GM12878 (cell line): ENCODE results near the gene ADCY9. TPM values are rescaled to one million over a fixed set of nuclear protein-coding genes. Genes with fewer than 3 reads are reported as not detected.

Source experiments
- ATAC-seq: fragments of 200-7000 bp; cut with Tn5 transposase; 3 replicates; pipeline ENCODE4 v1.9.1; 2020; ENCODE audit warnings: mild to moderate bottlenecking, moderate library complexity
- BruUV-seq: library from RNA; stranded (reverse); fragments of 400-500 nt; replicated peaks from 2 replicates; lab custom pipeline; 2021; lab: Mats Ljungman, UMichigan
- CTCF ChIA-PET: fragments of 300-600 bp; sonication (Branson Sonifier 250); formaldehyde crosslinking; extraction: SDS; loops from one replicate; lab custom pipeline; 2021; ENCODE audit warnings: inconsistent platforms; lab: Yijun Ruan, JAX
- POLR2A ChIA-PET: fragments of 350-600 bp; formaldehyde crosslinking; extraction: SDS; loops from one replicate; lab custom pipeline; 2021; ENCODE audit warnings: inconsistent platforms; lab: Charles Lee
- RAD21 ChIA-PET: fragments of 300-600 bp; sonication (Branson Sonifier 250); formaldehyde crosslinking; loops from one replicate; lab custom pipeline; 2023; ENCODE audit warnings: antibody characterized with exemption; ENCODE audit not compliant: unreplicated experiment; lab: Charles Lee
- SMC1A ChIA-PET: fragments of 300-600 bp; sonication (Branson Sonifier 250); formaldehyde crosslinking; loops from one replicate; lab custom pipeline; 2023; ENCODE audit not compliant: unreplicated experiment, uncharacterized antibody; lab: Charles Lee
- DNase-seq: peaks from one replicate; pipeline ENCODE4 v3.0.0-alpha.2; 2011; ENCODE audit warnings: low read depth, low spot score
- FAIRE-seq: peaks from 3 replicates; lab custom pipeline; 2011; peaks lifted over from hg19 to GRCh38; lab: Jason Lieb, UNC
- H2AFZ ChIP-seq: 2 replicates; pipeline ENCODE4 v1.6.0; 2011; ENCODE audit warnings: low read depth, low read length, control low read depth; ENCODE audit not compliant: control insufficient read depth
- H3K27ac ChIP-seq: 2 replicates; pipeline ENCODE4 v1.5.1; 2011; ENCODE audit warnings: control low read depth; ENCODE audit not compliant: control insufficient read depth, insufficient read depth
- H3K27me3 ChIP-seq, 2 experiments: replicated peaks in 1 of 2; 2 replicates each; pipeline versions ENCODE4 v1.6.0 to v1.6.1; 2011; ENCODE audit warnings: low read length in 1 of 2; ENCODE audit not compliant: control insufficient read depth in 2 of 2, insufficient read depth in 2 of 2
- H3K36me3 ChIP-seq, 2 experiments: 2 replicates each; pipeline ENCODE4 v1.5.1; 2011; ENCODE audit warnings: low read length in 1 of 2; ENCODE audit not compliant: control insufficient read depth in 2 of 2, insufficient read depth in 2 of 2
- H3K4me1 ChIP-seq: 2 replicates; pipeline ENCODE4 v1.6.1; 2011; ENCODE audit warnings: mild to moderate bottlenecking, low read length, moderate library complexity, mixed read lengths; ENCODE audit not compliant: control insufficient read depth, insufficient read depth
- H3K4me2 ChIP-seq: 2 replicates; pipeline ENCODE4 v1.6.0; 2011; ENCODE audit warnings: control low read depth; ENCODE audit not compliant: control insufficient read depth, insufficient read depth
- H3K4me3 ChIP-seq: fragments of 200-600 bp; sonication (generic); 2 replicates; pipeline ENCODE4 v1.5.1; 2016
- H3K79me2 ChIP-seq: 2 replicates; pipeline ENCODE4 v1.6.0; 2011; ENCODE audit warnings: low read length; ENCODE audit not compliant: control insufficient read depth, insufficient read depth
- H3K9ac ChIP-seq: 2 replicates; pipeline ENCODE4 v1.8.0; 2011; ENCODE audit warnings: low read length, control low read depth, mixed read lengths; ENCODE audit not compliant: control insufficient read depth, insufficient read depth
- H3K9me3 ChIP-seq: replicated peaks from 3 replicates; pipeline ENCODE4 v1.5.1; 2011; ENCODE audit warnings: mild to moderate bottlenecking, low read length; ENCODE audit not compliant: control insufficient read depth, insufficient read depth
- H4K20me1 ChIP-seq: 2 replicates; pipeline ENCODE4 v1.6.0; 2011; ENCODE audit not compliant: control insufficient read depth, insufficient read depth
- ESRRA ChIP-seq: IDR thresholded peaks from 2 replicates; pipeline ENCODE4 v1.6.1; 2012; ENCODE audit warnings: mild to moderate bottlenecking, low read length, improper control_type of control experiment
- FOS ChIP-seq: IDR thresholded peaks from 3 replicates; pipeline ENCODE4 v1.6.1; 2011; ENCODE audit warnings: borderline replicate concordance; ENCODE audit not compliant: insufficient read length; ENCODE audit errors: extremely low read depth
- YBX1 ChIP-seq: fragments of 450-650 bp; IDR thresholded peaks from 2 replicates; pipeline ENCODE4 v1.6.1; 2016; ENCODE audit warnings: antibody characterized with exemption
- YY1 ChIP-seq: IDR thresholded peaks from 2 replicates; pipeline ENCODE4 v1.6.1; 2011; ENCODE audit warnings: low read depth, mild to moderate bottlenecking, low read length
- ZBTB4 ChIP-seq: fragments of 450-650 bp; formaldehyde crosslinking; IDR thresholded peaks from 2 replicates; pipeline ENCODE4 v1.4.0; 2022; ENCODE audit warnings: mild to moderate bottlenecking, moderate library complexity
- WGBS: methylation state at CpG from one replicate; pipeline ENCODE4 v1.1.6; 2016; ENCODE audit warnings: low lambda C conversion rate; ENCODE audit not compliant: insufficient replicate concordance, insufficient coverage; ENCODE audit errors: missing lambda C conversion rate; 5-methylcytosine and 5-hydroxymethylcytosine counted together
- in situ Hi-C: fragments of 300-500 bp; cut with MboI; formaldehyde crosslinking; loops from 9 replicates; pipeline ENCODE4 v1.14.3; 2018; ENCODE audit warnings: mixed read lengths
- intact Hi-C: fragments of 100-400 bp; cut with micrococcal nuclease; formaldehyde crosslinking; loops from one replicate; pipeline ENCODE4 v1.14.2; 2022; ENCODE audit not compliant: unreplicated experiment
- polyA plus RNA-seq, 11 experiments: library from polyadenylated mRNA; depleted of rRNA in 4 of 11; unstranded in 6 of 11; stranded (reverse) in 5 of 11; fragments of >200 nt; fragmentation: Nextera tagmentation in 4 of 11; fragmentation: Illumina TruSeq in 1 of 11; extraction: Ambion mirVana in 4 of 11; extraction: Trizol in 1 of 11; gene quantifications; 1 replicate in 1 of 11; 2 replicates in 10 of 11; pipeline versions ENCODE4 v1.2.1 to v1.2.3, GENCODE V29; 2011 to 2016; ENCODE audit warnings: inconsistent platforms in 2 of 11, missing spikeins in 2 of 11, low read depth in 1 of 11
- total RNA-seq, 4 experiments: library from RNA; depleted of rRNA in 3 of 4; stranded (reverse); fragments of >200 nt in 3 of 4; fragmentation: Illumina TruSeq in 1 of 4; extraction: Trizol in 1 of 4; gene quantifications; 2 replicates each; pipeline versions ENCODE4 v1.2.1 to v1.2.3, GENCODE V29; 2013 to 2021
- TF ChIP-seq, protein P1 (sequence below): IDR thresholded peaks from 2 replicates; pipeline ENCODE4 v1.6.1; 2011; ENCODE audit warnings: low read depth, low read length, improper control_type of control experiment, borderline replicate concordance

ADCY9 gene
- total and polyA plus RNA-seq, 10 of the 15 experiments (the other 5 are each of a cell fraction or from before 2014, with no cell fraction given) = 0.09 to 0.41 (median 0.15) TPM; not detected in 3

DNA sequence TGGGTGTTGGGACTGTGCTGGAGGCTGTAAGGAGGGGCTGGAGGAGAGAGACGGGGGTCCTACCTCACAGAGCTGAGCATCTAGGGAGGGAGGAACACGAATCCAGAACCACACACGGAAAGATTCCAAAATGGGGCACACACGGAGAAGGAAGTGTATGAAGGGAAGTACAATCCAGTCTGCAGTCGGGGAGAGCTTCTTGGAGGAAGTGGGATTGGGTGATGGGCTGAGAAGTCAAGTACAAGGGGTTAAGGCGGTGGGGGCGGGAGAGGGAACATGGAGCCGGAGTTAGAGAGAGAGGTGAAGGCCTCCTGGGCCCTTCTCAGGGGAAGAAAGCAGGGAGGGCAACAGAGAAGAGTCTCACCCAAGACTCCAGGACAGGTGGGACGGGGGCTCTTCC is 128.2 kb downstream of the ADCY9 start:
- Histone ChIP-seq H3K79me2 (no peaks in the 10 kb centered on the region), H3K4me1 (no peaks in the 10 kb centered on the region), H3K9me3 (no peaks in the 10 kb centered on the region), H3K27me3 (no peaks in the 10 kb centered on the region), H4K20me1 (no peaks in the 10 kb centered on the region), H3K4me3 (no peak overlapping the region), H3K4me2 (no peak overlapping the region), H2AFZ (no peak overlapping the region), H3K27ac (no peak overlapping the region), H3K9ac (no peak overlapping the region), H3K36me3 (no peaks in the 10 kb centered on the region)
- RAD21 ChIA-PET = no interaction called here
- SMC1A ChIA-PET = no interaction called here
- FAIRE-seq = no peak
- BruUV-seq = no TSS peak
- POLR2A ChIA-PET = no interaction called here
- WGBS = 18% methylated on average over 9 of the region's 9 CpGs
- intact Hi-C loops = no loop called here
- ATAC-seq = no peak
- no peak for TF ChIP-seq ESRRA
- TF ChIP-seq YY1 = no peak
- TF ChIP-seq, protein P1, sequence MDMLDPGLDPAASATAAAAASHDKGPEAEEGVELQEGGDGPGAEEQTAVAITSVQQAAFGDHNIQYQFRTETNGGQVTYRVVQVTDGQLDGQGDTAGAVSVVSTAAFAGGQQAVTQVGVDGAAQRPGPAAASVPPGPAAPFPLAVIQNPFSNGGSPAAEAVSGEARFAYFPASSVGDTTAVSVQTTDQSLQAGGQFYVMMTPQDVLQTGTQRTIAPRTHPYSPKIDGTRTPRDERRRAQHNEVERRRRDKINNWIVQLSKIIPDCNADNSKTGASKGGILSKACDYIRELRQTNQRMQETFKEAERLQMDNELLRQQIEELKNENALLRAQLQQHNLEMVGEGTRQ = no peak
- no peak for TF ChIP-seq ZBTB4 (CRISPR knock-in tag)
- no peak for TF ChIP-seq FOS
- no peak for TF ChIP-seq YBX1
- DNase-seq = no peak
- CTCF ChIA-PET = no interaction called here
- in situ Hi-C loops = no loop called here
